HG03558 (cell line): ENCODE data around the gene BAIAP2.

Source experiments
- ATAC-seq: cut with Tn5 transposase; IDR thresholded peaks from one replicate; pipeline ENCODE4 v1.9.1; 2021; ENCODE audit warnings: moderate number of reproducible peaks; ENCODE audit not compliant: unreplicated experiment; ENCODE audit errors: extremely low read depth

The BAIAP2 gene

DNA sequence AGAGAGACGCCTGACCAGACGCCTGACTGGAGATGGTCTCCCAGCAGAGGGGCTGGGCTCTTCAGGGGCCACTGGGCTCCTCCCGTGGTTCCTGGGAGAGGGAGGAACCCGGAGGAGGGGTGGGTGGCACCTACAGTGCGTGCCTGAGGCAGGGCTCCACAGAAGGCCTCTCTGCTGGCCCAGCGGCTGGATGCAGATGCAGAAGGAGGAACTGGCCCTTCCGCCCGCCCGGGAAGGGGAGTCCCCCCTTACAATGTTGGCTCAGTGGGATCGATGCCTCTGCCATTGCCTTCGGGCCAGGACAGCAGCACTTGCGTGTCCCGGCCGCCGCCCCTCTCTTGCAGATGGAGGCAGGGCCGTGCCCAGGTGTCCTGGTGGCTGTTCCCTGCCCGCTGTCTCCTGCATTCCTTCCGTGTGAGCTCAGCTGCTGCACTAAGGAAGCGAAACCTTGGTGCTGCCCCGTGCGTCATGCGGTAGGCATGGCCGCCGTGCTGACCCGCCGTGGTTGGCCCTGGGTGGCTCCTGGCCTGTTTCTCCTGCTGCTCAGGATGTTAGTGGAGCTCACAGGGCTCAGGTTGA is 15.1 kb downstream of the BAIAP2 start:
- no peak for ATAC-seq

DNA sequence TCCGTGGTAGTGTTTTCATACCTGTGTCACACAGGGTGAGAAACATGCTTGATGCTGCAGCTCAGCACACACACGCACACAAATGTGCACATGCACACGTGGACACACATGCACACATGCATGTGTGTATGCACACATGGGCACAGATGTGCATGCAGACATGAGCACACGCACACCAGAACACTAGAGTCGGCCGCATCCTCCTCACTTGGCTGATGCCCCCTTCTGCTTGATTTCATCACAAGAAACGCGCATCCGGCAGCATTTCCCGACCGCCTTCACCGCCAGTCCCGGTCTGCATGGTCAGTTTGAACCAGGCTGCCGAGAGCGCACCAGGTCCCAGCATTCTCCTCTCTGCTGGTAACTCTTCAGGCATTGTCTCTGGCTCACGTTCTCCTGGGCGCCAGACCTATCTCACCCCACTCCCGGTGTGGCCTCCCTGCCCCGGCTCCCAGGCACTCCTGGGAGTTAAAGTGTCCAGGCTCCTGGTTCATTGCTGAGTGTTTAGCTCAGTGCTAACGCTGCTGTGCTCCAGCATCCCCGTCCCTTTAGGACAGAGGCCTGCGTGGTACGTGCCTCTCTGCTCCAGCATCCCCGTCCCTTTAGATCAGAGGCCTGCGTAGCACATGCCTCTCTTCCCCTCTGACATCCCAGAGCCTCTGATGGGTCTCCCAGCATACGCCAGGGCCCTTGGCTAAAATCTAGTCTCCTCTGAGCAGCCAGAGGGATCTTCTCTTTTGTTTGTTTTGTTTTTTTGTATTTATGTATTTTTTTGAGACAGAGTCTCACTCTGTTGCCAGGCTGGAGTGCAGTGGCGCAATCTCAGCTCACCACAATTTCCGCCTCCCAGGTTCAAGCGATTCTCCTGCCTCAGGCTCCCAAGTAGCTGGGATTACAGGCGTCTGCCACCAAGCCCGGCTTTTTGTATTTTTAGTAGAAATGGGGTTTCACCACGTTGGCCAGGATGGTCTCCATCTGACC is 16.0 kb downstream of the BAIAP2 start:
- ATAC-seq: no peak

- no peak for ATAC-seq
Measured at GRCh38 chr17:81052199-81052997, 17.4 kb downstream of the BAIAP2 start.

DNA sequence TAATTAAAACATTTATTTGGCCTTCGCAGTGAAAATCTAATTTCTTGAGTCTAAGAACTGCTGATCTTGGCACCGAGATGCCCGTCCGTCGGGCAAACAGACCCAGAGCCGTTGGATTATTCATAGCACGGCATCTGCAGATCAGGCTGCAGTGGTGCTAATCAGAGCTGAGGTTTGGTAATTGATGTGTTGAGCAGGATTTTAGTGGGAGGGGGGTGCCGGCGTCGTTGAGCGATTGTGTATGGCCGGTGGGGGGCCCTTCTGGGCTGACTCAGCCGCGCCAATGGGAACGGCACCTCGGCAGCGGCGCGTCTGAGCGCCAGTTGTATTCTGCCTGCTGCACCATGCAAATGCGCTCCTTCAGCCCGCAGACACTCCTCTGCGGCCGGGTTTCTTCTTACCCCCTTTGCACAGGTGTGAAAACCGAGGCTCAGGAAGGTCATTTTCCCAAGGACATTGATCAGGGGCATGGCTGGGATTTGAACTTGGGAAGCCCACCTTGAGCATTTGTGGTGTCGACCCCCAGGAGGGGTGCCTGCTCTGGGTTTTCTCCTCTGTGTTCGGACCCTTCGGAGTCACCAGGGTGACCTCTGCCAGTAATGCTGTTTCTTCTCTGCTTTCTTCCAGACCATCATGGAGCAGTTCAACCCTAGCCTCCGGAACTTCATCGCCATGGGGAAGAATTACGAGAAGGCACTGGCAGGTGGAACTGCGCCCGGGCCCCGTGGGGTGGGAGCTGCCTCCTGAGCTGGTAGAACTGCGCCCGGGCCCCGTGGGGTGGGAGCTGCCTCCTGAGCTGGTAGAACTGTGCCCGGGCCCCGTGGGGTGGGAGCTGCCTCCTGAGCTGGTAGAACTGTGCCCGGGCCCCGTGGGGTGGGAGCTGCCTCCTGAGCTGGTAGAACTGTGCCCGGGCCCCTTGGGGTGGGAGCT is 18.4 kb downstream of the BAIAP2 start:
- ATAC-seq: no peak

DNA sequence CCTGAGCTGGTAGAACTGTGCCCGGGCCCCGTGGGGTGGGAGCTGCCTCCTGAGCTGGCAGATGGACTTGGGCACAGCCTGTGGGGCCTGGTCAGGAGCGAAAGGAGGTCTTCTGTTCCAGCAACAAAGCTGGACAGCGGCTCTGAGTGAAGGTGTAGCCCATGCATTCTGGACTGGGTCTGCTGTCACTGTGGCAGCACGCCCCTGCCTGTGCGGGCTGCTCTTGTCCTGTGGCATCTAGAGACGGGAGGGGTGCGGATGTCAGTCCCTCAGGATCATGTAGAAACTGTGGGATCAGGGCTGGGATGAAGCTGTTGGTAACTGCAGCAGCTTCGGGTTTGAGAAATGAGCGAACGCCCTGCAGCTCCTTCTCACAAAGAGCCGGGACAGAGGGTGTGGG is 19.4 kb downstream of the BAIAP2 start:
- ATAC-seq: no peak

DNA sequence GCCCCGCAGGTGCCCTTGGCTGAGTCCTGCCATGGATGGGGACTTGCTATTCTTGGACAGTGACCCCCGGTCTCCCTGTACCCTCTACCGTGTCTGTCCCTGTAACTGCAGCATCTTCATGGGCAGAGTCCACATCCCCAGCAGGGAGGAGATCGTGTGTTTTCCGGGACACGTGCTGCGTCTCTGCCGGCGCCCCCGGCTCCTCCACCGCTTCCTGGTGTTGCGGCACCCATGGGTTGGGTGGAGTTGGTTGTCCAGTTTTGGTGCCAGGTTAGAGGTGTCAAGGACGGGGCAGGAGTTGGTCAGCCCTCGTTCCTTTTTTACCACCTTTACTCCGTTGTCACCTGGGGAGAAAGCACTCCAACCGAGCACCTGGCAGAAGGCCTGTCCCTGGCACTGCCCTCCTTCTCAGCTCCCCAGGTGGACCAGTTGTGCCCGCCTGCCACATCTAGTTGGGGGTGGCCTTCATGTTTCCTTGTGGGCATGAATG is 20.0 kb downstream of the BAIAP2 start:
- ATAC-seq: no peak

DNA sequence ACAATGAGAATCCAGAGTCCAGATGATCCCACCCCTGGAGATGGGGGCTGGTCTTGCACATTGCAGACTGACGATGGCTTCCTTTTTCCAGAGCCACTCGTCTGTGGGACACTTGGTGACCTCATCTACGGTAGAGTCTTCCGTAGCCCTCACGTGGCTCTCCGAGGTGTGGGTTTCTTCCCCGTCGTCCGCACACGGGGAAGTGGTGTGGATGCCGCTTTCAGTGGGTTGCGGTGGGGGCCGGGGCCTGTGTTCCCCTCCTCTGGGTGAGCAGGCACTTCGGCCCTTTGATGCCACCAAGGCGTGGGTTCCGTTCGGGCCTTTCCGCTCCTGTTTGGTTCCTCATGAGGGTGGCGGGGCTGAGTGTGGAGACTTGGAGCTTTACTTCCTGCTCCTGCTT is 21.4 kb downstream of the BAIAP2 start:
- no peak for ATAC-seq

DNA sequence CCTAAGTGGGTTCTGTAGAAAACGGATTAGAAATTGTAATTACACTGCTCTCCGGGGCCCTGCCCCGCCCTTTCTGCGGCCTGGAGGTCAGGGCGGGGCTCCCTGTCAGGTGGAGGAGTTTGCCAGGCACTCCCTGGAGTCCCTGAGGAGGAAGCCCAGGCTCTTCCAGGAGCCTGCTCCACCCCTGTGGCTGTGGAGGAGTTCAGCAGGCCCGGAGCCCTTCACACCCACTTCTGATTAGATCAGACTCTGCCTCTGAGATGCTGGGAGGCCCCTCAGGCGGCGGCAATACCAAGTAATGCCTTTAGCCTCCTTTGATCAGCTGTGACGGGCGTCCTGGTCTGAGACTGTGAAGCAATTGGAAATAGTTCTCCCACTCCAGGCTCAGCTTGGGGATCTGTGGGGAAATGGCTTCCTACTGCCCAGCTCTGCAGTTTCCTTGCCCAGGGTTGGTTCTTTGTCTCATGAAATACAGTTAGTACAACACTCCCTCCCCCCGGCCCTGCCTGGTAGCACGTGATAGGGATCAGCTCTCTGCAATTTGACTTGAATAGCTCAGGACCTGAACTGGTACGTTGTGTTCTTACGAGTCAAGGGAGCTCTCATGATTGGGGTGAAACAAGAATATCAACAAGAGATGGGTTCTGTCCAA is 22.3 kb downstream of the BAIAP2 start:
- no peak for ATAC-seq

DNA sequence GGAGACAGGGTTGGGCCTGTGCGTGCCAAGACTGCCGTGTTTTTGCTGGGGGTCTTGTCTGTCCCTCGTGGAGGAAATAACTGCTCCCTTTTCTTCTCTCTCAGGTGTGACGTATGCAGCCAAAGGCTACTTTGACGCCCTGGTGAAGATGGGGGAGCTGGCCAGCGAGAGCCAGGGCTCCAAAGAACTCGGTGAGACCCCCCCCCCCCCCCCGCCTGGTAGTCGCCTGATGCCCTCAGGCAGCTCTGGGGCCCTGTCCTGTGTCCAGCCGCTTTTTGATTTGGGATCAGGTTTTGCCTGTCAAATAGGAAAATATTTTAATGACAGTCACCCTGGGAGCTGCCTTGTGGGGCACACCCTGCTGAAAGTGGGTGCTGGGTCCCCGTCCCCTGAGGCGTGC is 22.8 kb downstream of the BAIAP2 start:
- no peak for ATAC-seq

GRCh38 chr17:81058263-81058871 is 23.4 kb downstream of the BAIAP2 start:
- no peak for ATAC-seq

DNA sequence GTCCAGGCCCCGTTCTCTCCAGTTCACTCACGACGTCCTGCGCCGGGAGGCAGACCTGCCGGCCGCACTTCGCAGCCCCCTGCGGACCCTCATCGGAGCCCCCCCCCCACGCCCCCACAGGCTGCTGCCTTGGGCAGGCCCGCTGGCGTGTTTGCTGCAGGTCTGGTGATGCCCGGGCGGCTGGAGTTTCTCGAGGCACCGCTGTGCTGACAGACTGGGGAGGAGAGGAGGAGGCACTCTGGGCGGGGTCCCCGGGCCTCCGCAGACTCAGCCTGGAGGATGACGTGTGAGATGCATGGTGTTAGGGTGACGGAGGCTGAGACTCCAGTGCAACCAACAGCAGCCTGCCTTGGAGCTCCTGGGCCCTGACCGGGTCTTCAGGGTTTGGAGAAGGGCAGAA is 24.1 kb downstream of the BAIAP2 start:
- ATAC-seq: no peak

GRCh38 chr17:81060416-81060815 is 25.5 kb downstream of the BAIAP2 start:
- ATAC-seq: no peak

GRCh38 chr17:81061027-81061735 is 26.2 kb downstream of the BAIAP2 start:
- ATAC-seq: no peak

DNA sequence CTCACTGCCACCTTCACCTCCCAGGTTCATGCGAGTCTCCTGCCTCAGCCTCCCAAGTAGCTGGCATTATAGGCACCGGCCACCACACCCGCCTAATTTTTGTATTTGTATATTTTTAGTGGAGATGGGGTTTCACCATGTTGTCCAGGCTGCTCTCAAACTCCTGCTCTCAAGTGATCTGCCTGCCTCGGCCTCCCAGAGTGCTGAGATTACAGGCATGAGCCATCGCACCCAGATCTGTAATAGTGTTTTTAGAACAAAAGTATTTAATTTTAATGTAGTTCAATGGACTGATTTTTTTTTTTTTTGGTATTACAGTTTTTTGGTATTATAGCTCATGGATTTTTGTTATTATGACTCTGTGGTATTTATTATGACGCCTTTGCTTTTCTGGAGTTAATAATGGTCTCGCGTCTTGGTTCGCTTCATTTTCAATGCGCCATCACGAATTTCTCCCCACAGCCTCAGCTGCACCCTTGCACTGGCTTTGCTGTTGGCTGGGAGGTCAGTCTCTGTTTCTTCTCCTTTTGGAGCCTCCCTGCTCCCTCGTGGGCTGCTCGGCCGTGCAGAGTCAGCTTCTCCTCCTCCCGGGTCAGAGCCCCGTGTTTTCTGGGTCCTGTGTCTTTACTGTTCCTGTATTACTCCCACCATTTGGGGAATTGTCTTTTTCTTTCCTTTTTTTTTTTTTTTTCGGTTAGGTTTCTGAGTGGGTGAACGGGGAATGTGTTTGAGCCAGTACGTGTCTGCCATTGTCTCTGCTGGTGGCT is 27.2 kb downstream of the BAIAP2 start:
- ATAC-seq: no peak

- no peak for ATAC-seq
Measured at GRCh38 chr17:81063106-81064093, 28.4 kb downstream of the BAIAP2 start.
